Mononuclear cell (primary cell): ENCODE measurements around the gene TMEM170A. TPM values are rescaled to one million over a fixed set of nuclear protein-coding genes. Genes with fewer than 3 reads are reported as not detected.
"Not testable (repeated sequence)": the region's sequence is repeated elsewhere in the genome, so short reads cannot be mapped to it uniquely, and the experiment has no call there.

Experiments
- H3K27me3 ChIP-seq: 2 replicates; pipeline ENCODE4 v1.6.0; 2011; ENCODE audit warnings: low read length, control low read depth; ENCODE audit not compliant: insufficient read depth
- H3K4me1 ChIP-seq: 2 replicates; pipeline ENCODE4 v1.5.1; 2011; ENCODE audit warnings: mild to moderate bottlenecking, low read length, control low read depth; ENCODE audit not compliant: insufficient read depth
- H3K4me3 ChIP-seq: 2 replicates; pipeline ENCODE4 v1.5.1; 2011; ENCODE audit warnings: mild to moderate bottlenecking, low read length, moderate library complexity
- H3K9me3 ChIP-seq: 2 replicates; pipeline ENCODE4 v1.5.1; 2011; ENCODE audit warnings: low read depth, mild to moderate bottlenecking, control low read depth, low read length
- total RNA-seq: library from RNA; depleted of rRNA; stranded (reverse); fragments of >200 nt; gene quantifications from one replicate; pipeline ENCODE4 v1.2.3, GENCODE V29; 2012

Gene TMEM170A
- total RNA-seq, 1 donor, result 52.9 TPM

DNA sequence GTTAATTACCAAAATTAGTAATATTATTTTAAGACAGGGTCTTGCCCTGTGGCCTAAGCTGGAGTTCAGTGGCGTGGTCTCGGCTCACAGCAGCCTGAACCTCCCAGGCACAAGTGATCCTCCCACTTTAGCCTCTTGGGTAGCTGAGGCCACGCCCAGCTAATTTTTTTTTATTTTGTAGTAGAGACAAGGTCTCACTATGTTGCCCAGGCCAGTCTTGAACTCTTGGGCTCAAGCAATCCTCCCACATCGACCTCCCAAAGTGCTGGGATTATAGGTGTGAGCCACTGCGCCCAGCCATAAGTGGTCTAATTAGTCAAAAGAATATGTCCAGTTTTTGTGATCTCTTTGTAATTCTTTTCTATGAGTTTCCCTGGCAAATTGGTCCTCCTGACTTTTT is 19.2 kb downstream of the TMEM170A start:
- Histone ChIP-seq H3K4me1 (no peaks in the 10 kb centered on the region), H3K9me3 (no peaks in the 10 kb centered on the region), H3K27me3 (no peaks in the 10 kb centered on the region), H3K4me3 (no peak overlapping the region)

DNA sequence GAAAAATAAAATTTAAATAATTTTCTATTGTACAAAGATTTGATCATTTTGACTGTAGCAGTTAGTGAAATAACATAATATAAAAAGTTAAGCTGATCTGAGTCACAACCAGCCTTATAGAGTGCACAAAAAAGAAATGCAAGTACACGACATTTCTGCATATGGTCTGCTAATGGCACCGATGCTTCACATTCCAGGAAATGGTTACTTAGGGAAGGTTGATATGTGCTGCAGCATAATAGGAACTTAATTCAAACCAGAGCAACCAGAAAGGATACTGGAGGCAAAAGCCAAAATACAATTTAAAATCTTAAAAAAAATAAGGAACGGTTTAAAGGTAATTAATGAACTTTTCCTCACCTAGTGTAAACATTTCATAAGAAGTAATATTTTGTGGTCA is 21.2 kb downstream of the TMEM170A start:
- H3K4me1 ChIP-seq, result no peaks in the 10 kb centered on the region
- H3K27me3 ChIP-seq, result no peaks in the 10 kb centered on the region
- no peaks in the 10 kb centered on the region for H3K9me3 ChIP-seq
- H3K4me3 ChIP-seq, result no peak overlapping the region

DNA sequence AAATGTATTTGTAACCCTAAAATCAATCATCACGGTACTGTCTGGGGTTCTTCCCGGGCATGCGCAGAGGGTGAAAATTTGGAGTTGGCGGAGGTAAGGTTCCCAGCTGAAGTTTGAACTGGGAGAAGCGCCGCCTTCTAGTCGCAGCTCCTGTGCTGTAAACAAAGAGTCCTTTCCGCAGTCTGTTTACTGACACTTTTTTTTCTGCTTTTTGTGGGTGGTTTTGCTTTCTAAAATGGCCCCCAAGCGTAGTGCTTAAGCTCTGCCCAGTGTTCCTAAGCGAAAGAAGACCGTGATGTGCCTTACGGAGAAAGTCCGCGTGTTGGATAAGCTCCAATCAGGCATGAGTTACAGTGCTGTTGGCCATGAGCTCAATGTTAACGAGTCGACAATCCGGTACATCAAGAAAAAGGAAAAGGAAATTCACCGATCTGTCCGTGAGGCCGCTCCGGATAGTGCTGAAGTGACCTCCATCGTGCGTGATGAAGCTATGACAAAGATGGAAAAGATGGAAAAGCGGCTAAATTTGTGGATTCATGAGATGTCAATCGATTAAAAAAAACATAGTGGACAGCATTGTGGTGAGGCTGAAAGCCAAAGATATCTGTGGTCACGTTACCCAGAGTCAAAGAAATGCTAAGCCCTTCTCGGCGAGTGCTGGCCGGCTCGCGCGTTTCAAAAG is 30.6 kb downstream of the TMEM170A start:
- H3K4me3 ChIP-seq, result peak overlapping the region; percentile 88
- no peaks in the 10 kb centered on the region for H3K9me3 ChIP-seq
- peaks cover 20% of the 10 kb centered on the region for H3K4me1 ChIP-seq
- H3K27me3 ChIP-seq, result no peaks in the 10 kb centered on the region

DNA sequence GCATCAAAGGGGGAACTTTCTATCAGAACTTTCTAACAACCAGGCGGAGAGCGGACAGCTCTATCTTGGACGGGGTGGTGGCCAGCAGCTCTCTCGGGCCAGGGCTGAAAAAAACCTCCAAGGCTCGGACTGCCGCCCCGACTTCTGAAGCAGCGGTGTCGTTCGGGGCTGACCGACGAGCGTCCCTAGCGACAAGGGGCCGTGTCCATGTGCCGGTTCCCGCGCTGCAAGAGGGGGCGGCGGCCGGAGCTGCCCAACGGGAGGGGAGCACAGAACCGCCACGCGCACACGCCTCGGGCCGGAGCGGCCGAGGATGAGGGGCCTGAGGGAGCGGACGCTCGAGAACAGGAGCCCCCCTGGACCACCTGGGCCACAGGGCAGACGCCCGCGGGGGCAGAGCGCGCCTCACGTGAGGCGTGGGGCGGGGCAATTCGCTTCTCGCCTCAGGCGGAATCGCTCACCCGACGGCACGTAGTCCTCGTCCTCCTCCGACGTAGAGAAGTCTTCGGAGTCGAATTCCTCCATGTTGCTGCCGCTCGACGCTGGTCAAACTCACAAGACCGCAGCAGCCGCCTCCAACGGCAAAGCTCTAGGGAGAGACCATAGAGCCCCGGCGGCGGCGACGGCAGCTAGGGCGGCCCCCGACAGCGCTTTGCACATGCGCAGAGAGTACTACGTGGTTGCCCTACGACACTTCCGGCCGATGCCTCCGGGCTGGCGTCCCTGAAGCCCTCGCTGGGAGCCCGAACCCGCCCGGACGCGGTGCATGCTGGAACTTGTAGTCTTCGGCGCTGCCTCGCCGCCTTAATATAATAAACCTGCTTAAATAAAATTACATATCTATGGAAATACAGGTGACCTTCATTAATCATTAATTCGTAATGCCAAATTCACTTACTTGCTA is 31.4 kb downstream of the TMEM170A start, which contains the start of gene CFDP1:
TSS of gene CFDP1 (minus strand) at position 676 of the 904 bp plus-strand sequence. CDS start at position 525, 151 bp downstream.
- Histone ChIP-seq H3K27me3 (no peaks in the 10 kb centered on the region), H3K4me3 (peak within 1 kb of the TSS; percentile 88), H3K9me3 (no peaks in the 10 kb centered on the region), H3K4me1 (peaks cover 20% of the 10 kb centered on the region)

DNA sequence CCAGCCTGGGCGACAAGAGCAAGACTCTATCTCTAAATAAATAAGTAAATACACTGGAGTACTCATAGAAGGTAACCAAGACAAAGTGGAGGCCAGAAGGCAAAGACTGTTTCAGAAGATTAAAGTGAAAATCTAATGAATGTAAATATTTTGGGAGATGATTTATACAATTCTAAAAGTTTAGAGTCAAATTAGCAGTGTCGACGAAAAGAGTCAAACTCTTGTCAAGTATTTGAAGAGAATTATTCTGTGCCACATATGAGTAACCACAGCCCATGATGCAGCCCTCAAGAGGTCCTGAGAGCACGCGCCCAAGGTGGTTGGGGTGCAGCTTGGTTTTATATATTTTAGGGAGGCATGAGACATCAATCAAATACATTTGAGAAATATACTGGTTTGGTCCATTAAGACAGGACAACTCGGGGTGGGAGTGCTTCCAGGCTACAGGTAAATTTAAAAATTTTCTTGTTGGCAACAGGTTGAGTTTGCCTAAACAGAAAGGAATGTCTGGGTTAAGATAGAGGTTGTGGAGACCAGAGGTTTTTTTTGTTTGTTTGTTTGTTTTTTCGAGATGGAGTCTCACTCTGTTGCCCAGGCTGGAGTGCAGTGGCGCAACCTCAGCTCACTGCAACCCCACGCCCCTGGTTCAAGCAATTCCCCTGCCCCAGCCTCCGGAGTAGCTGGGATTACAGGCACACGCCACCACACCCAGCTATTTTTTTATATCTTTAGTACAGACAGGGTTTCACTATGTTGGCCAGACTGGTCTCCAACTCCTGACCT is 34.7 kb downstream of the TMEM170A start:
- Histone ChIP-seq H3K4me3 (no peak overlapping the region), H3K27me3 (no peaks in the 10 kb centered on the region), H3K4me1 (peaks cover 20% of the 10 kb centered on the region), H3K9me3 (no peaks in the 10 kb centered on the region)

DNA sequence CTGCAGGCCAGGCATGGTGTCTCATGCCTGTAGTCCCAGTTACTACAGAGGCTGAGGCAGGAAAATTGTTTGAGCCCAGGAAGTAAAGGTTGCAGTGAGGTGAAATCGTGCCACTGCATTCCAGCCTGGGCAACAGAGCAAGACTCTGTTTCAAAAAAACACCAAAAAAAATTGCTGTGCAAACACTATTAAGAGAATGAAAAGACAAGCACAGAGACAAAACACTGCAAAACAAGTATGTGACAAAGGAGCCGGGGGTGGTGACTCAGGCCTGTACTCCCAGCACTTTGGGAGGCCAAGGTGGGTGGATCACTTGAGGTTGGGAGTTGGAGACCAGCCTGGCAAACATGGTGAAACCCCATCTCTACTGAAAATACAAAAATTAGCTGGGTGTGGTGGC is 38.0 kb downstream of the TMEM170A start:
- not testable (repeated sequence) for H3K4me1 ChIP-seq, H3K27me3 ChIP-seq, H3K9me3 ChIP-seq, H3K4me3 ChIP-seq

DNA sequence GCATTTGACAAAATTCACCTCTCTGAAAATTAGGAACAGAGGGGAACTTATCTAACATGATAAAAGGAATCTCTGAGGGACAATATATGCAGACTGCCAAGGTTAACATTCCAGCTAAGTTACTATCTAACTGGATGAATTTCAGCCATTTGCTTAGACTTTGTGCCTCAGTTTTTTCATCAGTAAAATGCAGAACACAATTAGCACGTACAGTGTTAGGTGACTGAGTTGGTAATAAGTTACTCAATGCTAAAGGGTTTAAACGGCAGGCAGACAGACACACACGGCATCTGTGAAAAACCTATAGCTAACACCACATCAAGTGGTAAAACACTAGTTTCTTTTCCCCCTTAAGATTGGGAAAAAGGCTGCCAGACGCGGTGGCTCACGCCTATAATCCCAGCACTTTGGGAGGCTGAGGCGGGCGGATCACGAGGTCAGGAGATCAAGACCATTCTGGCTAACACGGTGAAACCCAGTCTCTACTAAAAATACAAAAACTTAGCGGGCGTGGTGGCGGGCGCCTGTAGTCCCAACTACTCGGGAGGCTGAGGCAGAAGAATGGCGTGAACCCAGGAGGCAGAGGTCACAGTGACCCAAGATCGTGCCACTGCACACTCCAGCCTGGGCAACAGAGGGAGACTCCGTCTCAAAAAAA is 40.3 kb downstream of the TMEM170A start:
- H3K4me1 ChIP-seq, result peaks cover 10% of the 10 kb centered on the region
- not testable (repeated sequence) for H3K4me3 ChIP-seq

DNA sequence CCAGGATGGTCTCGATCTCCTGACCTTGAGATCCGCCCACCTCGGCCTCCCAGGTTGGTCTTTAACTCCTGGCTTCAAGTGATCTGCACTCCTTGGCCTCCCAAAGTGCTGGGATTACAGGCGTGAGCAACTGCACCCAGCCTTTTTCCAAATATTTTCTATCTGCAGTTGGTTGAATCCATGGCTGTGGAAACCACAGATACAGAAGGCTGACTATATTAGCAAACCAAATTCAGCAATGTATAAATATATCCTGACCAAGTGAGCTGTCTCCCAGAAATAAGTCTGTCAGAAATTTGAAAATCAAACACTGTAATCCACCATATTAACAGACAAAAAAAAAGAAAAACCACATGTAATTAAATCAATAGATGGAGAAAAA is 40.8 kb downstream of the TMEM170A start:
- H3K27me3 ChIP-seq, result no peaks in the 10 kb centered on the region
- no peak overlapping the region for H3K4me3 ChIP-seq
- H3K9me3 ChIP-seq, result no peaks in the 10 kb centered on the region
- peaks cover 10% of the 10 kb centered on the region for H3K4me1 ChIP-seq

More for the DNA sequence above, 40.3 kb downstream of the TMEM170A start:
- H3K27me3 ChIP-seq, H3K9me3 ChIP-seq: not testable (repeated sequence)

DNA sequence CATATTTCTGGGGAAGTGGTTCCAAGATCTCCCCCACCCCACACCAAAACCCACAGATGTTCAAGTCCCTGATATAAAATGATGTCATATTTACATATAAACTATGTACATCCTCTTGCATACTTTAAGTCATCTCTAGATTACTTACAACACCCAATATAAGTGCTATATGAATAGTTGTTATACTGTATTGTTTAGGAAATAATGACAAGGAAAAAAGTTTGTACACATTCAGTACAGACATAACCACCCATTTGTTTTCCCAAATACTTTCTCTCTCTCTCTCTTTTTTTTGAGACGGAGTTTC is 42.7 kb downstream of the TMEM170A start:
- peaks cover 10% of the 10 kb centered on the region for H3K4me1 ChIP-seq
- H3K9me3 ChIP-seq, result no peaks in the 10 kb centered on the region
- no peak overlapping the region for H3K4me3 ChIP-seq
- no peaks in the 10 kb centered on the region for H3K27me3 ChIP-seq

DNA sequence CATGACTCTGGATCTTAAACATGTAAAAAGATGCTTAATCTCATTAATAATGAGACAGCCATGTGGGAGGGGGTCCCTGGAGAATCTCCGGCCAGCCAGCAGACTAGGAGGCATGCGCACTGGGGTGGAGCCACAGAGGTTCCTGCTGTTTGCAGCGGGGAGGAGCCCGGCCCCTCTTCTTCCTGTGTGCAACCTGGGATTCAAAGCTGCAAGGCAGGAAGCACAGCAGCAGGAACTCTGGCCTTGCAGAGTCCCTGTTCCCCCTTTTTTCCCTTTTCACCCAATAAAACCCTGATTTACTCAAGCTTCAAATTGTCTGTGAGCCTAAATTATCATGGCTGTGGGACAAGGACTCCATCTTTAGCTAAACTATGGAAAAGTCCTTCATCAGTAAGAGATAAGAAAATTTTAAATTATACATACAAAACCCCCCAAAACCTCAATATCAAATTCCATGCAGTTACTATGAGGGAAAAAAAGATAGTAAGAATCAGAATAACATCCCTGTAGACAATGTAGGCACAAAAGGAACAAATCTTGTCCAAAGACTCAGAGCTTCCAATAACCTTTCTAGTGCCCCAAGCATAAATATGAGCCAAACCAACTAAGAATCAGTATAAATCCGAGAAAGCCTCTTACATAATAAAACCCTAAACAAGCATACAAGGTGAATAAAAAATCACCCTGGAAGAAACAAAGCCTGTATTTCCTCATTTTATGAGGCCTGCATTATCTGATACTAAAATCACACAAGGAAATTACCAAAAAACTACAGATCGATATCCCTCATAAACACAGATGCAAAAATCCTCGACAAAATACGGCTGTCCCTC is 43.3 kb downstream of the TMEM170A start:
- H3K27me3 ChIP-seq, result no peaks in the 10 kb centered on the region
- no peak overlapping the region for H3K4me3 ChIP-seq
- H3K9me3 ChIP-seq, result no peaks in the 10 kb centered on the region
- H3K4me1 ChIP-seq, result peaks cover 10% of the 10 kb centered on the region

DNA sequence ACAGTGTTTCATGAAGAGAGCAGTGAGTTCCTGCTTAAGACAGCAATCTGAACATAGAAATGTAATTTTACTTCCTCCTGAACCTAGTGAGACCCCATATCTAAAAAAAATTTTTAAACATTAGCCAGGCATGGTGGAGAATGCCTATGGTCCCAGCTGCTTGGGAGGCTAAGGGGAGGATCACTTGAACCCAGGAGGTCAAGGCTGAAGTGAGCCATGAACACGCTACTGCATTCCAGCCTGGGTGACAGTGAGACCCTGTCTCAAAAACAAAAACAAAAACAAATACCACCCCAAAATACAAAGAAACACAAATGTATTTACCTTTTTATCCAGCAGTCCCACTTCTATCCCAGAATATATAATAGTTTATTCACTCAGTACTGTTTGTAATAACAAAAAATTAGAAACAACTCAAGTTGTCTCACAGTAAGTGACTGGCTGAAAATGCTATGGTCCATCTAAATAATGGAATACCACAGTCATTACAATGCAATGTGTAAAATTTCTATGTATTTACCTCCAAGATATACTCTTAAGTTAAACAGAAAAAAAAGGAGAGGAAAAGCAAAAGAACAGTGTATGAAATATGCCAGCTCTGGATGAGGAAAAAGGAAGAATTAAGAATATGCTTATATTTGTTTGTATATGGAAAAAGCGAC is 47.5 kb downstream of the TMEM170A start:
- no peaks in the 10 kb centered on the region for H3K27me3 ChIP-seq
- H3K9me3 ChIP-seq, result no peaks in the 10 kb centered on the region
- peaks cover 10% of the 10 kb centered on the region for H3K4me1 ChIP-seq
- H3K4me3 ChIP-seq, result no peak overlapping the region

DNA sequence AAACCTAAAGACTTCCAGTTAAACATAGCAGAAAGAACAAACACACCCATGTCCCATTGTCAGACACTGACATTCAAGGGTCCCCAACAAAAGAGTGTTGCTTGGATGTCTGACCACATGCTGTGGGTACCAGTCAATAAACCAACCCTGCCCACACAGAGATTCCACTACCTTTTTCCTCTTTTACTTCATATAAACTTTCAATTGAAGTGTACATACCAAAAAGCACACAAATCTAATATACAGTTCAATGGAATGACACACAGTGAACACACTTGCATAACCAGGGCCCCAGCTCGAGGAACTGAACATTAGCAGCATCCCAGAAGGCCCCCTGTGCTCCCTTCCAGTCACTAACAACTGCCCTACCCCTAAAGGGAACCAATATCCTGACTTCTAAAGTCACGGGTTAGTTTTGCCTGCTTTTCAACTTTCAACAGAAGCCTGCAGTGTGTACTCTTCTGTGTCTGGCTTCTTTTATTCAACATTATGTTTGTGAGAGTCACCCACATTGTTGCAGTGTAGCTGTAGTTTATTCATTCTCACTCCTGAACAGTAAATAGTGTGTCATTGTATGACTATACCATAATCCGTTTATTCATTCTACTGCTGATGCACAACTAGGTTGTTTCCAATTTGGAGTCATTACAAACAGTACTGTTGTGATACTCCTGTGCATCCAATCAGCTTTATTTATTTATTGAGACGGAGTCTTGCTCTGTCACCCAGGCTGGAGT is 49.2 kb downstream of the TMEM170A start:
- Histone ChIP-seq H3K9me3 (no peaks in the 10 kb centered on the region), H3K4me1 (no peaks in the 10 kb centered on the region), H3K27me3 (no peaks in the 10 kb centered on the region), H3K4me3 (no peak overlapping the region)

DNA sequence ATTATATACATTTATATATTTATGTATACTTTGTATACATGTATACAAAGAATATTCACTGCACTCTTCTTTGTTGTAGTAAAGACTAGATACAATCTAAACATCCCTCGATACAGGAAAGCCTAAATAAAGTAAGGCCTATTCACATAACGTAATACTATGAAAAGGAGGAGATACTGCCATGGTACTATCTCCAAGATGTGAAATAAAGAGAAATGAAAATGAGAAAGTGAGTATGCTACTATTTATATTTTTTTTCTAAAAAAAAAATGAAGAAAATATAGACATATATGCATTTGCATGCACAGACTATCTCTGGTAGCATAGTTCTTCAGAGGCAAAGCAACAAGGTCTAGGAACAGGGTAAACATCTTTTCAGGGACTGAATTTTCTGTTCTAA is 50.5 kb downstream of the TMEM170A start:
- Histone ChIP-seq H3K4me1 (no peaks in the 10 kb centered on the region), H3K27me3 (no peaks in the 10 kb centered on the region), H3K9me3 (no peaks in the 10 kb centered on the region), H3K4me3 (no peak overlapping the region)
